Erythroblast (primary cell): Measurements from ENCODE around the gene FRAS1.

Experiments used
- GATA1 ChIP-seq: IDR thresholded peaks from 2 replicates; pipeline ENCODE4 v1.6.1; 2011; ENCODE audit warnings: low read depth, mild to moderate bottlenecking, control low read depth, low read length, moderate library complexity
- POLR2A ChIP-seq: IDR thresholded peaks from 2 replicates; pipeline ENCODE4 v1.6.1; 2011; ENCODE audit warnings: mild to moderate bottlenecking, low read length

DNA sequence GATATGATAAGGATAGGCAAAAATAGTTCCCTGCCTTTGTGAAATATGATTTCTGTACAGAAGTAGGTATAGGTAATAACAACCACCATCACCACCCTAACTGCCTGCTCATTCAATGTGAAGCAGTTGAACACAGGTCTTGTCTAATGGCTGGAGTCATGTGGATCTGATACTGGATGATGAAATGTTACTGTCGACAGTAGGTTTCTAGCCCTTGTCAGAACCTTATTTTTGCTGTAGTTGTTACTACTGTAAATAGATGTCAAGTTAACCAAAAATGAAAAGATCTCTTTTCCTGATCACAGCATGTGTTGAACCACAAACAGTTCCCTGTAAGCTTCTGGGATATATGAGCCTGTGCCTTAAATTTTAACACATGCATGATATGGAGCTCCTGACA lies 142.9 kb downstream of the FRAS1 start:
- no peak for TF ChIP-seq POLR2A
- no peak for TF ChIP-seq GATA1
